GM19452 (cell line): ENCODE measurements around the gene DEFB132.
"Not testable (repeated sequence)": the region's sequence is repeated elsewhere in the genome, so short reads cannot be mapped to it uniquely, and the experiment has no call there.

Source experiments
- ATAC-seq: cut with Tn5 transposase; IDR thresholded peaks from one replicate; pipeline ENCODE4 v1.9.1; 2021; ENCODE audit not compliant: unreplicated experiment

The DEFB132 gene, protein sequence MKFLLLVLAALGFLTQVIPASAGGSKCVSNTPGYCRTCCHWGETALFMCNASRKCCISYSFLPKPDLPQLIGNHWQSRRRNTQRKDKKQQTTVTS

DNA sequence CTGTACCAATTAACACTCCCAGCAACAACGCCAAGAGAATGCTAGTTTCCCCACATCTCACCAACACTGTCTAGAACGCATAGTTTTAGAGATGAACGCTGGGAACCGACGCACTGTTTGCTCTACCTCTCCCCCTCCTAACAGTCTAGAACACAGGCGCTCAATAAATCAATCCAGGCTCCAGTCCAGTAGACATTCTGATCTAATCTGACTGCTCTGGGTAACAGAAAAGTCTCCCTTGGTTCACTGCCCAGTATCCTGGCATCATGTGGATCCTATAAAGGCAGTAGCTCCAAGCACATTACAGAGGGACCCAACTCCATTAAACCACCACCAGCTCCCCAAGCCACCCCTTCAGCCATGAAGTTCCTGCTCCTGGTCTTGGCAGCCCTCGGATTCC, at the start of gene DEFB132:
TSS of gene DEFB132 (plus strand) at position 306 of the 400 bp plus-strand sequence. CDS start at position 361, 55 bp downstream.
- ATAC-seq, result no peak

DNA sequence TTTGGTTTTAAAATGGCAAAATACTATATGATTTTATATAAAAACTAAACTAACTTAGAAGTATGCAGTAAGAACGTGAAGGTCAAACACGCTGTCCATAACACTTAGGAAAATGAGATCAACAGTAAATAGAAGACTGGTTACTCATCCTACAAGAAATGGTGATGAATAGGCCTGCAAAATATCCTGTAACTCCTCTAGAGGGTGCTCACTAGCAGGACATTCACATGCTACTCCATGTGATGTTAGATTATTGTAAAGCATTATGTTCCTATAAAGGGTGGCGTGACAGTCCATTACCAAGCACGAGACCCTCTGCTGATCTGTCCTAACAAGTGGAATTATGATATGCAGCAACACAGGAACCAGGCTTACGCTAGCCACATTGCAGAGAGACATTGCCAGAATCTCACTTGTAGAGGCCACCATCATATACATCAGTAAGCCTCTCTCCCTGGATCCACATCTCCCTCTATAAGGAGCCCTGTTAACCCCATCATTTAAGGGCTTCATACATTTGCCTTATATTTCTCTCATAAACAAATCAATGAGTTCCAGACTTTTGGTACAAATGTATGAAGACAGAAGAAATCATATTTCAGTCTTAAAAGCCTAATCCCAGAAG, 48.5 kb upstream of the DEFB132 start:
- no peak for ATAC-seq

DNA sequence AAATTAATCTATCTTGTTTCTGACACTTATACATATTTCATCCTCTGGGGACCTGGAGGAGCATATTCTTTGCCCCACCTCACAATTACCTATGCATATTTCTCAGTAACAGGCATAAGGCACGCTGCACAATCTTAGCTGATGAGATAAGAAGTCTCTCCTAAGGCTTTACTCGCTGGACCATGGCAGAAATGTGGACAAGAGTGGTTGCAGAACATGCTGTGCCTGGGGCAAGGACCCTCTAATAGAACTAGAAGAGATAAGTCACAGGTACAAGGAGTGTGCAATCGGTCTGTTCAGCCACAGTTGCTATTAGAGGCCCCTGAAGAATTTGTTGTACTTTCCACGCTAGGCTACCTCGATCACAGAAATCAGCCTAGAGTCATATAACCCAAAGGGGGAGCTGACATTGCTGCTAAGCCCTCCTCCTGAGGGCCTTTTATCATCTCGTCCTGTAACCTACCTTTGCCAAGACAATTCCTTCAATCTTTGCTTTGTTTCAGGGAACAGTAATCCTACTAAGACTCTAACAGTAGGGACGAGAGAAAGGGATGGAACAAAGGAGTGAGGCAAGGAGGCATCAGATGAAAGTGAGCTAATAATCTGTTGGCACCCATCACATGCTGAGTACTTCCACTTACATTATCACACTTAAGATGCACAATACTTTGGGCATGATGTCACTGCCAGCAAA, 46.6 kb upstream of the DEFB132 start:
- no peak for ATAC-seq

DNA sequence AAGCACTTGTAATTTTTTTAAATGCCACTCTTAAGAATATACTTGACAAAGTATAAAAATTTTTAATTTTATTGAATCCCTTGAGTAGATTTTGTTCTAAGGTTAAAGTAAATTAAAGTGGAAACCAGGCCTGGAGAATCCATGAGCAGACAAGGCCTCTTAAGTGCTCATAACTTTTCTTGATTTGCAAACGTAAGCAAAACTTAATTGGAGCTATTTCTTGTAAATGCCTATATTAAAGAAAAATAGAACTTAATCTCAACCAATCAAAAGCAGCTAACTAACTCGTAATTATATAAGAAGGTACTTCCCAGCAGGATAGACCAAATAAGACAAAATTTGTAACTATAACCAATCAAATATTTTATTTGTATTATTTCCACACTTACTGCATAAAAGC, 43.1 kb upstream of the DEFB132 start:
- no peak for ATAC-seq

DNA sequence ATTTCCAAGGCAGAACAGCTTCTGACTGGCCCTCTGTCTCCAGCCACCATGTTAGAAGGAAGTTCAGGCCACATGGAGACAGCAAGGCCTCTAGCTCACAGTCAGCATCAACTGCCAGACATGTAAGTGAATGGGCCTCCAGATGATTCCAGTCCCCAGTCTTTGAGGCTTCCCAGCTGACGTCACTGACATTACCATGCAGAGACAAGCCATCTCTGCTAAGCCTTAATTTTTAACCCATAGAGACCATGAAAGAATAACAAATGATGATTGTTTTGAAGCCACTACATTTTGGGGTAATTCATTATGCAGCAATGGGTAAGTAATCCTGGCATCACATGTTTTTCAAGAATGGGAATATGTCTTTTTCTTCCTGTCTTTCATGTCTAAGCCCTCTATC, 41.7 kb upstream of the DEFB132 start:
- no peak for ATAC-seq

DNA sequence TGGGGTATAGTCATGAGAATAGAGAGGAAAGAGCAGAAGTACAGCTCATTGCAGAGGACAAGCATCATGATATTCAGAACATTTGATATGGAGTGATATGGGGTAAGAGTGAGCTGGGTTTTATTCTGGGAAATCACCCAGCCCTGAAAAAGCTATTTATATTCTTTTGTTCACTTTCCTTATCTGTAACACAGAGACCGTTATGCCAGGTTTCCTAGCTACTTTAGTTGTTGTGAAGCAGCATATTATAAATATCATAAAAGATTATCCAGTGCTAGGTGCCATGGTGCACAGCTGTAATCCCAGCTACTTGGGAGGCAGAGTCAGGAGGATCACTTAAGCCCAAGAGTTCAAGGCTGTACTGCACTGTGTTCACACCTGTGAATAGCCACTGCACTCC, 40.3 kb upstream of the DEFB132 start:
- ATAC-seq, result no peak

DNA sequence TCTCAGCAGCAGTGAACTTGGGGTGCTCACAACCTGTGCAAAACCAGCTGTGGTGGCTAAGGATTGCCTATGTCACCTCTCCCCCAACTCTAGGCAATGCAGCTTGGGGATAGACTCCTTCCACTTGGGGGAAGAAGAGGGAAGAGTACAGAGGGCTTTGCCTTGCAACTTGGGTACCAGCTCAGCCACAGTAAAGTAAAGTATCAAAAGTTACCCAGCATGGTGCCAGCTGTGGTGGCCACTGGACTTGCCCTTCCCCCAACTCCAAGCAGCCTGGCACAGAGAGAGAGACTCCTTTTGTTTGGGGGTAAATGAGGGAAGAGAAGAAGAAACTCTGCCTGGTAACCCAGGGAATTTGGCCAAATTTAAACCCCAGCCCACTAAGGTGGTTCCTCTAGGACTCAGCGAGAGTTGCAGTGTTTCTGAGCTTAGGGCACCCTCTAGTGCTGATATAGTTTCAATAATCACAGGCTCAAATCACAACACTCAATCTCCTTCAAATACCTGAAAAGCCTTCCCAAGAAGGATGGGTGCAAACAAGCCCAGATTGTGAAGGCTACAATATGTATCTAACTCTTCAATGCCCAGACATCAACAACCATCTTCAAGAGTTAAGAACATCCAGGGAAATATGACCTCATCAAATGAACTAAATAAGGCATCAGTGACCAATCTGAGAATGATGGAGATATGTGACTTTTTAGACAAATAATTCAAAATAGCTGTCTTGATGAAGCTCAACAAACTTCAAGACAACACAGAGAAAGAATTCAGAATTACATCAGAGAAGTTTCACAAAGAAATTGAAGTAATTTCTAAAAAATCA, 38.0 kb upstream of the DEFB132 start:
- ATAC-seq, result no peak

DNA sequence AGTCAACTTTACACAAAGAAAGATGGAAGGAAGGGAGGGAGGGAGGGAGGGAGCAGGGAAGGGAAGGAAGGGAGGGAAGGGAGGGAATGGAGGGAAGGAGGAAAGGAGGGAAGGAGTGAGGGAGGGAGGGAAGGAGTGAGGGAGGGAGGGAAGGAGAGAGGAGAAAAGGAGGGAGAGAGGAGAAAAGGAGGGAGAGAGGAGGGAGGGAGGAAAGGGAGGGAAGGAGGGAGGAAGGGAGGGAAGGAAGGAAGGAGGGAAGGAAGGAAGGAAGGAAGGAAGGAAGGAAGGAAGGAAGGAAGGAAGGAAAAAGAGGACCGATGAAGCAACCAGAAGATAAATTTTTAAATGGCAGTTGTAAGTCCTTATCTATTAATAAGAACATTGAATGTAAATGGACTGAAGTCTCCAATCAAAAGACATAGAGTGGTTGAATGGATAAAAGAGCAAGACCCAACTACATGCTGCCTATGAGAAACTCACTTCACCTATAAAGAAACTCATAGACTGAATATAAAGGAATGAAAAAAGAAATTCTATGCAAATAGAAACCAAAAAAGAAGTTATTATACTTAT, 36.2 kb upstream of the DEFB132 start:
- ATAC-seq, result no peak

DNA sequence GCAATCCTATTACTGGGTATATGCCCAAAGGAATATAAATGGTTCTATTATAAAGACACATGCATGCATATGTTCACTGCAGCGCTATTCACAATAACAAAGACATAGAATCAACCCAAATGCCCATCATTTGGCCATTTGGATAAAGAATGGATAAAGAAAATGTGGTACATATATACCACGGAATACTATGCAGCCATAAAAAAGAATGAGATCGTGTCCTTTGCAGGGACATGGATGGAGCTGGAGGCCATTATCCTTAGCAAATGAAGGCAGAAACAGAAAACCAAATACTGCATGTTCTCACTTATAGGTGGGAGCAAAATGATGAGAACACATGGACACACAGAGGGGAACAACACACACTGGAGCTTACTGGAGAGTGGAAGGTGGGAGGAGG, 31.6 kb upstream of the DEFB132 start:
- ATAC-seq, result not testable (repeated sequence)

DNA sequence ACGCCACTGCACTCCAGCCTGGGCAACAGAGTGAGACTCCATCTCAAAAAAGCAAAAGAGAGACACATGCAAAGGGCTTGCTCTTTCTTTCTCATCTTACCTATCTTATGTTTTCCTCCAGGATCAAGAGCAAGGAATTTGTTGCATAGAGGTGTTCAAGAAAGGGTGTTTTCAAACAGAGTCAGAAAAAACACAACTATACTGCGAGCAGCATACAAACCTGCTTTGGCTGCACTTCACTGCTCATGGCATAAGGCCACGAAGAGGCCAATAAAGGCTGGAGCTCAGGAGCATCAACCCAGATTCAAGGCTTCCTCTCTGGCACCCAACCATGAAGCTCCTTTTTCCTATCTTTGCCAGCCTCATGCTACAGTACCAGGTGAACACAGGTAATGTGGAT, 30.6 kb upstream of the DEFB132 start, which contains the start of gene DEFB129:
TSS of gene DEFB129 (plus strand) at position 301 of the 400 bp plus-strand sequence. CDS start at position 332, 31 bp downstream.
- no peak for ATAC-seq

DNA sequence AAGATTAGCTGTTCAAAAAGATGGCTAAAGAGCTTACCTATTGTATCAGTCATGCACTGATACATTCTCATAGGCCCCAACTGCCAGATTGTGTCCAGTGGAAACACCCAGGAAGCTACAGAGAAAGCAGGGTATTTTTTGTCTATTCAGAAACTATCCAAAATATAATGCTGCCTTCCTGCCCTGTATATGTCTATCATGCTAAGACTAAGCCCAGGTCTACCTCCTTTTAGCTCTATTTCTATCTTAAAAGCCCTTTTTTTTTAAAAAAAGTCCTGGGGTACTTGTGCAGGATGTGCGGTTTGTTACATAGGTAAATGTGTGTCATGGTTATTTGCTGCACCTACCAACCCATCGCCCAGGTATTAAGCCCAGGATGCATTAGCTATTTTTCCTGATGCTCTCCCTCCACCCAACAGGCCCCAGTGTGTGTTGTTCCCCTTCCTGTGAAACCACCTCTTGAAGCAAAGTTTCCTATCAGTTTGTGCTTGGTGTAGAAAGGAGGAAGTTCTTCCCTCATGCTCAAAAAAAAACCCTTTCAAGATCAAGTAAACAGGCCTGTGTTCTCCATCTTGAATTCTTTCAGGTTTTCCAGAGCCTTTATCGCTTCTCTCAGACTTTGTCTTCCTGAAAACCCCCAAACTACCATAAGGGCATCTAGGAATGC, 30.0 kb upstream of the DEFB132 start:
- ATAC-seq, result no peak

DNA sequence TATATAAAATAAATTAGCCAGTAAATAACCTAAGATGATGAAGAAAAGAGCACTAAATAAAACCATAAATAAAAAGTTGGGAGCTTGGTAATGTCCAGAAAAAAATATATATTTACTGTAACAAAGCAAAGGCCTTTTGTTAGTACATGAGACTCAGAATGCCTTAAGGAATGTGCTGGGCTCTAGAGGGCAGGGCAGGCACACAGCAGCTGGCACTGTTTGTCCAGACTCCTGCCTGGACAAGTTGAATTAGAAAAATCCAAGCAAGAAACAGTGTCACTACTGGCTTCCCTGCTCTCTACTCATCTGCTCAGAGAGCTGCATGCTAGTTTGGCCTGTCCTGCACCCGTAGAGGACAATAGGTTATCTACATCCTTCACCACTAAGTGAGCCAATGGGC, 21.6 kb upstream of the DEFB132 start:
- no peak for ATAC-seq

DNA sequence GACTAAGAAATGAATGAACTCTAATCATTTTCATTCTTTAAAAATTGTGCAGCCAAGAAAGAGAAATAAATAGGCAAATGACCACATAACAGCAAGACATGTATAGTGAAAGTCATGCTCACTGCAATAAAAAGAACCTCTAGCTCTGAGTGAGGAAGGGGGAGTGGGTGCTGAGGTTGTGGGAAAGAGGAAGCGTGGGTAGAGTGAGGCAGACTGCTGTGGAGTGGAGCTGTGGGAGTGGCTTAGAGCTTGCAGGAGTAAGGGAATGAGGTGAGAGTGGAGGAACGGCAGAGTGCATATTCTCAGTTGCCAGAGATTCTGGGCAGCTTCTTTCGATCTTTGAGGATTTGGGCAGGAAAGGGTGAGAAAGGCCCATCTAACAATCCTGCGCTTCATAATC, 20.0 kb upstream of the DEFB132 start:
- ATAC-seq, result no peak

DNA sequence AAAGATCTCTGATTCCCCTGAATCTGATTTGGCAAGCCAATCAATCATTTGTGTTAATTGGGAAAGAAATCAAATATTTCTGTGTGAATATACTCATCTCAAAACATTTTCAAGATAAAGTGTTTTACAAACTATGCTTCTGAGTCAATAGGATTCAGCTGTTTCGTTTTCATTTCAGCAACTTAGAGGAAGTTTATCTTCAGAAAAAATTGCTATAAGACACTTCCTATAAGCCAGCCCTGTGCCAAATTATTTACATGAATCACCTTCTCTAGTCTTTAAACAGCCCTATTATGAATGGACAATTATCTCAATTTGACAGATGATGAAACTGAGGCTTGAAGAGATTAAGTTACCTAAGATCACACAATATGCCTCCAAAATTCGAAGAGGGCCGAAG, 19.6 kb upstream of the DEFB132 start:
- no peak for ATAC-seq

DNA sequence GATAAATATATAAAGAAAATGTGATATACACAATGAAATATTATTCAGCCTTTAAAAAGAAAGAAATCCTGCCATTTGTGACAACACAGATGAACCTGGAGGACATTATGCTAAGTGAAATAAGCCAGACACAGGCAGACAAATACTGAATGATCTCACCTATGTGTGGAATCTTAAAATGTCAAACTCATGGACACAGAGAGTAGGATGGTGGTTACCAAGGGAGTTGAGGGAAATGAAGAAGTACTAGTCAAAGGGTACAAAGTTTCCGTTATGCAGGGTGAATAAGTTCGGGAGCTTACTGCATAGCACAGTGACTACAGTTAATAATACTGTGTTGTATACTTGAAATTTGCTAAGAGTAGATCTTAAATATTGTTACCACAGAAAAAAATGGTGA, 14.6 kb upstream of the DEFB132 start:
- ATAC-seq, result no peak

DNA sequence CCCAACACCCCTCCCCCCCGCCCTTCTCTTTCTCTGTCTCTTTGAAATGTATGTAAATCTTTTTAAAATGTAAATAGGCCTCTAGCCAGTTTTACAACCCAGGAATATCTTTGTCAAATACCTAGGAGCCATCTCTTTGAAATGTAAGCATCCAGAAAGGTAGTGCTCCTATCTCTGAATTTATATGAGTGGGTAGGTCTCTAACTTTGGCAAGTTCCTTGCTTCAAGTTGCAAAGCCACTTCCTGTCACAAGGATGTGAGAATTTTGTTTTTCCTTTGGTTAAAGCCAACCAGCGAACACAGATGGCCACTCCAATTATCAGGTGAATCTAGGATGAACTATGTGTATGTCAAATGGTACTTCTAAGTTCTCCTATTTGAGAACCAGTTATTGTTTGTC, 6.2 kb upstream of the DEFB132 start:
- no peak for ATAC-seq

DNA sequence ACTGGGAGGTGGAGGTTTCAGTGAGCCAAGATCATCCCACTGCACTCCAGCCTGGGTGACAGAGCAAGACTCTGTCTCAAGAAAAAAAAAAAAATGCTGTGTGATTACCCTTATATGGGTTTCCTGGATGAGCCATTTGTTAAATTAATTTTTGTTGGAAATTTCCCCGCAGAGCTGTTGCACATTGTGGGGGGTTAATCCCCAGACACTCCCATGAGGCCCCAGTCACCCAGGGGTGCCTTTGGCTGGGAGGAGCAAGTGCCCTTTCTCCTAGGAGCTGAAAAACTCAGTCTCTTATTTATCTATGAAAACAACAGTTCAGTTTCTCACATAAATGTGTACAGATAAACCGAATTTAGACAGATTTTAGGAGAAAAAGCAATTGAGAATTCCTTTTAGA, 4.7 kb upstream of the DEFB132 start:
- ATAC-seq, result no peak

DNA sequence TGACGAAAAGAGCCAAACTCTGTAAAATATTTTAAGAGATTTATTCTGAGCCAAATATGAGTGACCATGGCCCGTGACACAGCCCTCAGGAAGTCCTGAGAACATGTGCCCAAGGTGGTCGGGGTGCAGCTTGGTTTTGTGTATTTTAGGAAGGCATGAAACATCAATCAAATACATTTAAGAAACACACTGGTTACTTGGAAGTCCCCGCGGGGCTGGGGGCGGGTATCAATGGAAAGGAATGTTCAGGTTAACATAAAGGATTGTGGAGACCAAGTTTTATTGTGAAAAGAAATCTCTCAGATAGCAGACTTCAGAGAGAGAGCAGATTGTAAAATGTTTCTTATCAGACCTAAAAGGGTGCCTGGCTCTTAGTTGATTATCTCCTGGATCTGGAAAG, 4.1 kb upstream of the DEFB132 start:
- not testable (repeated sequence) for ATAC-seq

DNA sequence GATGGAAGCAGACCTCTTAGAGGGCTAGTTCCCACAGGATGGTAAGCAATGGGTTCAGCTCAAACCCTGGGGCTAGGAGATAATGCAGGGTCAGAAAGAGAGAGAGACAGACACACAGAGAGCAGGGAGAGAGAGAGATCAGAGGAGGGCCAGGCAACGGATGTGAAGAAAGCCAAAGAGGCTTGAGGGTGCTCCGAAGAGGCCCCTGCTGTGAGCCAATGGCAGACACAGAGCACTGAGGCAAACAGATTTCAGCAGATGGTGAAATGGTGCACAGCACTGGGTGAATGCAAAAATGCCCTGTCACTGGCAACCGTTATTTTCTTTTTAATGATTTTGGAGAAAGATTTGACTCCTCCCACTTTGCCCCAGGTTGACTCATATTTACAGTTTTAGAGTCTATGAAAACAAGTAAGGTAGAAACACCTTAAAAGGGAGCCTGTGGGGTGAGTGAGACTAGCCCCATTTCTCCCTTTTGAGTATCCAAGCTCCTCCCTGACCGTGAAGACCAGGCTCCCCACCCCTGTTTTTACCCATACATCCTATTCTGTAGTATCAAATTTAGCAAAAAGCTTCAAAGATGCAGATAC, 840 bp downstream of the DEFB132 start:
- ATAC-seq, result no peak

DNA sequence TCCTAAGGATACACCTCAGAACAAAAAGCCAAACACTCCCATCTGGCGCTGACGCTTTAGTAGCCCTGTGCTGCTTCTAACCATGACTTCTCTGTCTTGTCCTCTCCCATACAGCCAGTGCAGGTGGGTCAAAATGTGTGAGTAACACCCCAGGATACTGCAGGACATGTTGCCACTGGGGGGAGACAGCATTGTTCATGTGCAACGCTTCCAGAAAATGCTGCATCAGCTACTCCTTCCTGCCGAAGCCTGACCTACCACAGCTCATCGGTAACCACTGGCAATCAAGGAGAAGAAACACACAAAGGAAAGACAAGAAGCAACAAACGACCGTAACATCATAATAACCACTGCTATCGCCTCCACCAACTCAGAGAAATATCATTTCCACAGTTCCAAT, 1.4 kb downstream of the DEFB132 start:
- no peak for ATAC-seq
